ENCODE results near the gene PEF1. TPM values are rescaled to one million over a fixed set of nuclear protein-coding genes. Genes with fewer than 3 reads are reported as not detected.

Gene PEF1
- total RNA-seq, 1 donor from 2014 or later = 38.9 TPM

- no peak for TF ChIP-seq CTCF (IDR thresholded peaks at IDR 0.05; ENCODE audit: partially characterized antibody, unreplicated experiment)
- H3K36me3 Mint-ChIP-seq (ENCODE audit: unreplicated experiment) = no peaks in the 10 kb centered on the region
- no peak for DNase-seq
- no peak overlapping the region for H3K4me3 Mint-ChIP-seq (ENCODE audit: unreplicated experiment)
- peaks cover 9% of the 10 kb centered on the region for H3K4me1 Mint-ChIP-seq (ENCODE audit: low read depth, unreplicated experiment)
- H3K27me3 Mint-ChIP-seq (ENCODE audit: unreplicated experiment) = peaks cover 8% of the 10 kb centered on the region
- peaks cover 5% of the 10 kb centered on the region for H3K9me3 Mint-ChIP-seq (ENCODE audit: unreplicated experiment)
- H3K27ac Mint-ChIP-seq (ENCODE audit: unreplicated experiment) = no peak overlapping the region
Measured at GRCh38 chr1:31640964-31641363, 3.7 kb downstream of the PEF1 start.

GRCh38 chr1:31640179-31640578 is 4.5 kb downstream of the PEF1 start:
- H3K27me3 Mint-ChIP-seq (ENCODE audit: unreplicated experiment) = peaks cover 8% of the 10 kb centered on the region
- H3K4me3 Mint-ChIP-seq (ENCODE audit: unreplicated experiment) = no peak overlapping the region
- TF ChIP-seq CTCF (IDR thresholded peaks at IDR 0.05; ENCODE audit: partially characterized antibody, unreplicated experiment) = no peak
- H3K36me3 Mint-ChIP-seq (ENCODE audit: unreplicated experiment) = no peaks in the 10 kb centered on the region
- no peak for DNase-seq
- no peak overlapping the region for H3K27ac Mint-ChIP-seq (ENCODE audit: unreplicated experiment)
- peaks cover 9% of the 10 kb centered on the region for H3K4me1 Mint-ChIP-seq (ENCODE audit: low read depth, unreplicated experiment)
- H3K9me3 Mint-ChIP-seq (ENCODE audit: unreplicated experiment) = peaks cover 5% of the 10 kb centered on the region

GRCh38 chr1:31639543-31639942 is 5.1 kb downstream of the PEF1 start:
- no peak for DNase-seq
- H3K27ac Mint-ChIP-seq (ENCODE audit: unreplicated experiment) = no peak overlapping the region
- H3K36me3 Mint-ChIP-seq (ENCODE audit: unreplicated experiment) = no peaks in the 10 kb centered on the region
- H3K27me3 Mint-ChIP-seq (ENCODE audit: unreplicated experiment) = peaks cover 3% of the 10 kb centered on the region
- no peak for TF ChIP-seq CTCF (IDR thresholded peaks at IDR 0.05; ENCODE audit: partially characterized antibody, unreplicated experiment)
- no peak overlapping the region for H3K4me3 Mint-ChIP-seq (ENCODE audit: unreplicated experiment)
- no peaks in the 10 kb centered on the region for H3K9me3 Mint-ChIP-seq (ENCODE audit: unreplicated experiment)
- H3K4me1 Mint-ChIP-seq (ENCODE audit: low read depth, unreplicated experiment) = peaks cover 13% of the 10 kb centered on the region

- H3K27ac Mint-ChIP-seq (ENCODE audit: unreplicated experiment) = peak overlapping the region; percentile 5
- H3K27me3 Mint-ChIP-seq (ENCODE audit: unreplicated experiment) = peaks cover 2% of the 10 kb centered on the region
- no peak for TF ChIP-seq CTCF (IDR thresholded peaks at IDR 0.05; ENCODE audit: partially characterized antibody, unreplicated experiment)
- H3K9me3 Mint-ChIP-seq (ENCODE audit: unreplicated experiment) = no peaks in the 10 kb centered on the region
- H3K4me1 Mint-ChIP-seq (ENCODE audit: low read depth, unreplicated experiment) = peaks cover 7% of the 10 kb centered on the region
- no peaks in the 10 kb centered on the region for H3K36me3 Mint-ChIP-seq (ENCODE audit: unreplicated experiment)
- H3K4me3 Mint-ChIP-seq (ENCODE audit: unreplicated experiment) = no peak overlapping the region
- no peak for DNase-seq
Measured at GRCh38 chr1:31637915-31638673, 6.6 kb downstream of the PEF1 start.

- no peak overlapping the region for H3K27ac Mint-ChIP-seq (ENCODE audit: unreplicated experiment)
- H3K4me1 Mint-ChIP-seq (ENCODE audit: low read depth, unreplicated experiment) = peaks cover 8% of the 10 kb centered on the region
- peaks cover 2% of the 10 kb centered on the region for H3K27me3 Mint-ChIP-seq (ENCODE audit: unreplicated experiment)
- DNase-seq = peak; percentile 49
- H3K36me3 Mint-ChIP-seq (ENCODE audit: unreplicated experiment) = no peaks in the 10 kb centered on the region
- no peak for TF ChIP-seq CTCF (IDR thresholded peaks at IDR 0.05; ENCODE audit: partially characterized antibody, unreplicated experiment)
- H3K9me3 Mint-ChIP-seq (ENCODE audit: unreplicated experiment) = peaks cover 1% of the 10 kb centered on the region
- H3K4me3 Mint-ChIP-seq (ENCODE audit: unreplicated experiment) = no peak overlapping the region
Measured at GRCh38 chr1:31633117-31633516, 11.6 kb downstream of the PEF1 start.

All from glutamatergic neuron (in vitro differentiated cells).